ENCODE data around the gene LRTM2.

DNA sequence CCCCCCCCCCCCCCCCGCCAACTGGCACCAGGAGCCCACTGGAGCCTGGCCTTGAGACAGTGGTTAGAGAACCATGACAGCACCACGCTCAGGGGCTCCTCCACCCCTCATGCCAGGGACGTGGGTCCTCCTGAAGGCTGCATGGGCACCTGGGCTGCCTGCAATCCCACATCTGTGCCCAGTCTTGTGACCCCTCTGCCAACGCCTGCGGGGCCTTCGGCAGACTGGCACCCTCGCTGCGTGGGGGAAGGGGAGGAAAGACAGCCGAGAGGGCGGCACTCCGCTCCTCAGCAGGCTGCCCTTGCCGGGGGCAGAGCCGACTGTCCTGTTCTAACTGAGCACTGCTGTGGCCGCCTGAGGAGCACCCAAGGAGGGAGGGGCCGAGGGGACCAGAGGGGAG is 6.0 kb downstream of the LRTM2 start:
- TF ChIP-seq, protein P1, sequence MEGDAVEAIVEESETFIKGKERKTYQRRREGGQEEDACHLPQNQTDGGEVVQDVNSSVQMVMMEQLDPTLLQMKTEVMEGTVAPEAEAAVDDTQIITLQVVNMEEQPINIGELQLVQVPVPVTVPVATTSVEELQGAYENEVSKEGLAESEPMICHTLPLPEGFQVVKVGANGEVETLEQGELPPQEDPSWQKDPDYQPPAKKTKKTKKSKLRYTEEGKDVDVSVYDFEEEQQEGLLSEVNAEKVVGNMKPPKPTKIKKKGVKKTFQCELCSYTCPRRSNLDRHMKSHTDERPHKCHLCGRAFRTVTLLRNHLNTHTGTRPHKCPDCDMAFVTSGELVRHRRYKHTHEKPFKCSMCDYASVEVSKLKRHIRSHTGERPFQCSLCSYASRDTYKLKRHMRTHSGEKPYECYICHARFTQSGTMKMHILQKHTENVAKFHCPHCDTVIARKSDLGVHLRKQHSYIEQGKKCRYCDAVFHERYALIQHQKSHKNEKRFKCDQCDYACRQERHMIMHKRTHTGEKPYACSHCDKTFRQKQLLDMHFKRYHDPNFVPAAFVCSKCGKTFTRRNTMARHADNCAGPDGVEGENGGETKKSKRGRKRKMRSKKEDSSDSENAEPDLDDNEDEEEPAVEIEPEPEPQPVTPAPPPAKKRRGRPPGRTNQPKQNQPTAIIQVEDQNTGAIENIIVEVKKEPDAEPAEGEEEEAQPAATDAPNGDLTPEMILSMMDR (IDR thresholded peaks at IDR 0.05; ENCODE audit: poor library complexity), result no peak
- TF ChIP-seq EZH2 (IDR thresholded peaks at IDR 0.05; ENCODE audit: borderline replicate concordance) (no peak), EZH2phosphoT487 (IDR thresholded peaks at IDR 0.05; ENCODE audit: low read depth, severe bottlenecking, unreplicated experiment) (no peak)
